ENCODE results near the gene CYP2W1. TPM values are rescaled to one million over a fixed set of nuclear protein-coding genes. Genes with fewer than 3 reads are reported as not detected.
A peak's percentile ranks its signal among the peaks of the same experiment; 100 is the strongest.

Gene CYP2W1
- total and polyA plus RNA-seq, 10 of the 15 experiments (the other 5 are each of a cell fraction or from before 2014, with no cell fraction given), result not detected

DNA sequence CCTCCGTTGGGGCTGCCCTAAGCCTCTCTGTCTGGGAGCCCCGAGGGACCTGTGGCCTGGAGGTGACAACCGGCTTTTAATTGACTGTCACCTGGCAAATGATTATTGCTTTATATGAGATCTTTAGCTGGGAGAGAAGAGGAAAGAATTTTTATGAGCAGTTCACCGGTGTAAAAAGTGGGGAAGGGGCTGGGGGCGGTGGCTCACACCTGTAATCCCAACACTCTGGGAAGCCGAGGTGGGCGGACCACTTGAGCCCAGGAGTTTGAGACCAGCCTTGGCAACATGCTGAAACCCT lies 5.0 kb upstream of the CYP2W1 start (continued):
- TF ChIP-seq, protein P1, sequence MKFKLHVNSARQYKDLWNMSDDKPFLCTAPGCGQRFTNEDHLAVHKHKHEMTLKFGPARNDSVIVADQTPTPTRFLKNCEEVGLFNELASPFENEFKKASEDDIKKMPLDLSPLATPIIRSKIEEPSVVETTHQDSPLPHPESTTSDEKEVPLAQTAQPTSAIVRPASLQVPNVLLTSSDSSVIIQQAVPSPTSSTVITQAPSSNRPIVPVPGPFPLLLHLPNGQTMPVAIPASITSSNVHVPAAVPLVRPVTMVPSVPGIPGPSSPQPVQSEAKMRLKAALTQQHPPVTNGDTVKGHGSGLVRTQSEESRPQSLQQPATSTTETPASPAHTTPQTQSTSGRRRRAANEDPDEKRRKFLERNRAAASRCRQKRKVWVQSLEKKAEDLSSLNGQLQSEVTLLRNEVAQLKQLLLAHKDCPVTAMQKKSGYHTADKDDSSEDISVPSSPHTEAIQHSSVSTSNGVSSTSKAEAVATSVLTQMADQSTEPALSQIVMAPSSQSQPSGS (IDR thresholded peaks at IDR 0.05; ENCODE audit: low read length), result no peak
- TF ChIP-seq BHLHE40 (IDR thresholded peaks at IDR 0.05; ENCODE audit: borderline replicate concordance in 1 of 2, low read depth in 2 of 2, low read length in 1 of 2) (no peak), HDAC6 (IDR thresholded peaks at IDR 0.05; ENCODE audit: unreplicated experiment) (no peak), MEF2B (IDR thresholded peaks at IDR 0.05; ENCODE audit: partially characterized antibody, poor library complexity, severe bottlenecking) (peak; percentile 98), PAX5 (IDR thresholded peaks at IDR 0.05; ENCODE audit: borderline replicate concordance, low read depth, low read length) (no peak)

DNA sequence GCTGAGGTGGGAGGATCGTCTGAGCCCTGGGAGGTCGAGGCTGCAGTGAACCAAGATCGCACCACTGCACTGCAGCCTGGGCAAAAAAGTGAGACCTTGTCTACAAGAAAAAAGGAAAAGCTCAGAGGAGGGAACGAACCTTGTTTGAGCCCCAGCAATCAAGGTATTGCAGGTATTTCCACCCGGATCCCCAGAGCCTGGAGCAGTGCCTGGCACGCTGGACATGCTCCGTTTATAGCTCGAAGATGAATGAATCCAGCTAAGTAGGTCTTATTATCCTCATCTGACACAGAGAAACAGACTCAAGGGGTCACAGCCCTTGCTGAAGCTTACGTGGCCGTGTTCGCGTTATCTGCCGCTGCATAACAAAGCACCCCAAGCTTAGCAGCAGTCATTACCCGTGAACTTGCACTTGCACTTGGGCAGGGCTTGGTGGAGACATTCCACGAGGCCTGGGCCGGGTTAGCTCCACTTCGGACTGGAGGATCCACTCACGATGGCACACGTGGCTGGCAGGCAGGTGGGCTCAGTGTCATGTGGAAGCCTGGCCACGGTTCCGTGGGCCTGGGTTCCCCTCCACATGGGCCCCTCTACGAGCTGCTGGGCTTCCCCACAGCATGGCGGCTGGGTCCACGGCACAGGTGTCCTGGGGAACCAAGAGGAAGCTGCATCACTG lies 4.4 kb upstream of the CYP2W1 start:
- intact Hi-C loops (cut with micrococcal nuclease; ENCODE audit: unreplicated experiment) (no loop called here), in situ Hi-C loops (cut with MboI) (no loop called here)
- Histone ChIP-seq H3K9ac (ENCODE audit: control insufficient read depth, insufficient read depth, low read length) (no peak overlapping the region), H3K79me2 (ENCODE audit: control insufficient read depth, insufficient read depth, low read length) (peaks cover 17% of the 10 kb centered on the region), H2AFZ (ENCODE audit: control insufficient read depth, low read depth, low read length) (no peak overlapping the region), H3K36me3 (ENCODE audit: control insufficient read depth in 2 of 2, insufficient read depth in 2 of 2, low read length in 1 of 2) (peaks cover 0 to 2% of the 10 kb centered on the region in 2 experiments; a peak in 1 of 4 replicates), H3K27me3 (replicated peaks in 1 of 2; ENCODE audit: control insufficient read depth in 2 of 2, insufficient read depth in 2 of 2, low read length in 1 of 2) (no peaks in the 10 kb centered on the region; a peak in 1 of 4 replicates), H3K9me3 (replicated peaks; ENCODE audit: control insufficient read depth, insufficient read depth, low read length) (no peaks in the 10 kb centered on the region; the same call in 2 of the 3 replicates), H3K27ac (ENCODE audit: control insufficient read depth, insufficient read depth) (no peak overlapping the region), H3K4me2 (ENCODE audit: control insufficient read depth, insufficient read depth) (no peak overlapping the region), H3K4me1 (ENCODE audit: control insufficient read depth, insufficient read depth, low read length) (no peaks in the 10 kb centered on the region), H3K4me3 (no peak overlapping the region), H4K20me1 (ENCODE audit: control insufficient read depth, insufficient read depth) (no peaks in the 10 kb centered on the region)
- ChIA-PET POLR2A (interaction anchor here (0.5 to 1.7 kb wide), 11 partner anchors 10 to 108 kb away, joined by 3 to 14 read pairs (median 4); no protein-coding TSS in a partner anchor), CTCF (interaction anchor here (0.8 to 7.3 kb wide), 10 partner anchors 10 to 205 kb away, joined by 3 to 78 read pairs (median 6); no protein-coding TSS in a partner anchor), SMC1A (ENCODE audit: uncharacterized antibody, unreplicated experiment) (interaction anchor here (0.9 to 2.4 kb wide), 12 partner anchors 10 to 197 kb away, joined by 3 to 21 read pairs (median 5); no protein-coding TSS in a partner anchor), RAD21 (ENCODE audit: unreplicated experiment) (interaction anchor here (1.0 to 3.4 kb wide), 10 partner anchors 10 to 108 kb away, joined by 3 to 30 read pairs (median 10); no protein-coding TSS in a partner anchor)
- TF ChIP-seq JUND (IDR thresholded peaks at IDR 0.05; ENCODE audit: low read depth, low read length) (no peak), CEBPB (IDR thresholded peaks at IDR 0.05; ENCODE audit: borderline replicate concordance in 1 of 2, low read depth in 2 of 2, low read length in 2 of 2) (no peak), POLR2AphosphoS5 (IDR thresholded peaks at IDR 0.05; ENCODE audit: low read length) (no peak), RELA (IDR thresholded peaks at IDR 0.05; ENCODE audit: borderline replicate concordance, partially characterized antibody) (peak; percentile 20), ZBED1 (IDR thresholded peaks at IDR 0.05; ENCODE audit: borderline replicate concordance) (no peak), CHD2 (IDR thresholded peaks at IDR 0.05; ENCODE audit: borderline replicate concordance, low read depth, low read length) (no peak)
- TF ChIP-seq, protein P2, sequence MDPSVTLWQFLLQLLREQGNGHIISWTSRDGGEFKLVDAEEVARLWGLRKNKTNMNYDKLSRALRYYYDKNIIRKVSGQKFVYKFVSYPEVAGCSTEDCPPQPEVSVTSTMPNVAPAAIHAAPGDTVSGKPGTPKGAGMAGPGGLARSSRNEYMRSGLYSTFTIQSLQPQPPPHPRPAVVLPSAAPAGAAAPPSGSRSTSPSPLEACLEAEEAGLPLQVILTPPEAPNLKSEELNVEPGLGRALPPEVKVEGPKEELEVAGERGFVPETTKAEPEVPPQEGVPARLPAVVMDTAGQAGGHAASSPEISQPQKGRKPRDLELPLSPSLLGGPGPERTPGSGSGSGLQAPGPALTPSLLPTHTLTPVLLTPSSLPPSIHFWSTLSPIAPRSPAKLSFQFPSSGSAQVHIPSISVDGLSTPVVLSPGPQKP (IDR thresholded peaks at IDR 0.05; ENCODE audit: low read depth, low read length), result no peak
- TF ChIP-seq, protein P3, sequence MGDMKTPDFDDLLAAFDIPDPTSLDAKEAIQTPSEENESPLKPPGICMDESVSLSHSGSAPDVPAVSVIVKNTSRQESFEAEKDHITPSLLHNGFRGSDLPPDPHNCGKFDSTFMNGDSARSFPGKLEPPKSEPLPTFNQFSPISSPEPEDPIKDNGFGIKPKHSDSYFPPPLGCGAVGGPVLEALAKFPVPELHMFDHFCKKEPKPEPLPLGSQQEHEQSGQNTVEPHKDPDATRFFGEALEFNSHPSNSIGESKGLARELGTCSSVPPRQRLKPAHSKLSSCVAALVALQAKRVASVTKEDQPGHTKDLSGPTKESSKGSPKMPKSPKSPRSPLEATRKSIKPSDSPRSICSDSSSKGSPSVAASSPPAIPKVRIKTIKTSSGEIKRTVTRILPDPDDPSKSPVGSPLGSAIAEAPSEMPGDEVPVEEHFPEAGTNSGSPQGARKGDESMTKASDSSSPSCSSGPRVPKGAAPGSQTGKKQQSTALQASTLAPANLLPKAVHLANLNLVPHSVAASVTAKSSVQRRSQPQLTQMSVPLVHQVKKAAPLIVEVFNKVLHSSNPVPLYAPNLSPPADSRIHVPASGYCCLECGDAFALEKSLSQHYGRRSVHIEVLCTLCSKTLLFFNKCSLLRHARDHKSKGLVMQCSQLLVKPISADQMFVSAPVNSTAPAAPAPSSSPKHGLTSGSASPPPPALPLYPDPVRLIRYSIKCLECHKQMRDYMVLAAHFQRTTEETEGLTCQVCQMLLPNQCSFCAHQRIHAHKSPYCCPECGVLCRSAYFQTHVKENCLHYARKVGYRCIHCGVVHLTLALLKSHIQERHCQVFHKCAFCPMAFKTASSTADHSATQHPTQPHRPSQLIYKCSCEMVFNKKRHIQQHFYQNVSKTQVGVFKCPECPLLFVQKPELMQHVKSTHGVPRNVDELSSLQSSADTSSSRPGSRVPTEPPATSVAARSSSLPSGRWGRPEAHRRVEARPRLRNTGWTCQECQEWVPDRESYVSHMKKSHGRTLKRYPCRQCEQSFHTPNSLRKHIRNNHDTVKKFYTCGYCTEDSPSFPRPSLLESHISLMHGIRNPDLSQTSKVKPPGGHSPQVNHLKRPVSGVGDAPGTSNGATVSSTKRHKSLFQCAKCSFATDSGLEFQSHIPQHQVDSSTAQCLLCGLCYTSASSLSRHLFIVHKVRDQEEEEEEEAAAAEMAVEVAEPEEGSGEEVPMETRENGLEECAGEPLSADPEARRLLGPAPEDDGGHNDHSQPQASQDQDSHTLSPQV (IDR thresholded peaks at IDR 0.05), result no peak
- no peak for ATAC-seq
- 69% methylated on average over 24 of the region's 24 CpGs for WGBS (ENCODE audit: insufficient coverage, insufficient replicate concordance, low lambda C conversion rate, missing lambda C conversion rate)
- BruUV-seq (replicated peaks), result no TSS peak
- FAIRE-seq, result no peak
- DNase-seq (ENCODE audit: low read depth, low spot score), result no peak
